CD4-positive, alpha-beta T cell treated with Interleukin-6 for 4 hours (primary cell): ENCODE measurements around the gene BPIFA1.

Source experiments
- DNase-seq: peaks from one replicate; pipeline ENCODE4 v3.0.0-alpha.2; 2020; ENCODE audit warnings: mixed read lengths

The BPIFA1 gene

DNA sequence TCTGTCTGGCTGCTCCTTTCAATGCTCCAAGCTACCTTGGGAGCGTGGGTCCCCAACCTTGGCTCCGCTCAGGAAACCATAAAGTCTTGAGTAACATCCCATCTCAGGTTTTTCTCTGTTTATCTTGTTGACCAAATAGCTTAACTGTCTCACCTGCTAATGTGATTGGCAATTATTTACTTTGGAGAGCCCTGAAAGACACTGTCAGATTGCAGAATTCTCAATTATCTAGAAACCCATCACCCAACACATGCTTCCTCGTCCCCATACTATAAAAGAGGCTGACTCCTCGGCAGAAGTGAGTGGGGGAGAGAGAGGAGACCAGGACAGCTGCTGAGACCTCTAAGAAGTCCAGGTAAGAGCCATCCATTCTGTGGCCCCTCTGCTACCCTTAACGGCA, at the start of gene BPIFA1:
Gene BPIFA1 (plus strand): TSS at position 301 of the 400 bp plus-strand sequence. CDS start 1,716 bp downstream, outside the sequence.
- DNase-seq: no peak

DNA sequence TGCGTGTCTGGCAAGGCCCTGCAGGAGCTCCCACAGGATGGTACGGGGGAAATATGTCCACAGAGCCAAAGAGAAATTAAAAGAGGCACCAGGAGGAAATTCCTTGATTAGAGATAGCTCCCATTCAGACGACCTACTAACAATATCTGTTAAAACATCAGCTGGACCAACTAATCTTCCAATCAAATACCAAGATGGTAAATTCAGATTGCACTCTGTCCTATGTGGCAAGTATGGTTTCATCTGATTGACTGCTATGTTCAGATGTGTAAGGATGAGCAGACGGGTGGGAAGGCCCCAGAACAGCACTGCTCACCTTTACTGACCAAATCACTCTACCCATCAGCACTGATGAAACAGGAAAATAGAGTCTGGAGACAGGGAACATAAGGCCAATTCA, 48.3 kb upstream of the BPIFA1 start:
- no peak for DNase-seq

DNA sequence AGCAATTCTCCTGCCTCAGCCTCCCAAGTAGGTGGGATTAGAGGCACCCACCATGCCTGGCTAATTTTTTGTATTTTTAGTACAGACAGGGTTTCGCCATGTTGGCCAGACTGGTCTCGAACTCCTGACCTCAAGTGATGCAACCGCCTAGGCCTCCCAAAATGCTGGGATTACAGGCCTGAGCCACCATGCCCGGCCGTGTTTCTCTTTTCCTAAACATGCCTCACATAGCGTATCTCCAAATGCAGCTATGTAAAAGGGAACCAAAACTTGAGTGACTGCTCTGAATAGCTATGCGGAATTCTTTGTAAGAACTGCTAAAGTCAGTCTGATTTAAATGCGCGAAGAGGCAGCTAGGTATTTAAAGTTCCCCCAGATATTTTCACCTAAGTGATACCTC, 47.4 kb upstream of the BPIFA1 start:
- DNase-seq: no peak

DNA sequence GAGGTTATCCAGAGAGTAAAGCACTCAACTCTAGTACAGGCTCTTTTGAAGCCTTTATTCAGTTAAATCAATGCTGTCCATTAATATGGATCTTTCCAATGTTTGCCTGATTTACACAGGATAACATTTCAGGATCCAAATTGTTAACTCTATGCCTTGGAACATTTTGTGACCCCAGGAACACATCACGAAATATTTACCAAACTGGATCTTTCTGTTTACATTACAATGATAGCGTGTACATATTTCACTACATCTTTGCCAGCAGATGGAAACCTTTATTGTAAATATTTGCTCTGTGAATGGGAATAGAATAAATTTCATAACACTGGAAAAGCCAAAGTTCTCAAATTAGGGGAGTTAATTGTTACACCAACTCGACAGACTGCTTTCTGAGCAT, 44.3 kb upstream of the BPIFA1 start:
- no peak for DNase-seq

DNA sequence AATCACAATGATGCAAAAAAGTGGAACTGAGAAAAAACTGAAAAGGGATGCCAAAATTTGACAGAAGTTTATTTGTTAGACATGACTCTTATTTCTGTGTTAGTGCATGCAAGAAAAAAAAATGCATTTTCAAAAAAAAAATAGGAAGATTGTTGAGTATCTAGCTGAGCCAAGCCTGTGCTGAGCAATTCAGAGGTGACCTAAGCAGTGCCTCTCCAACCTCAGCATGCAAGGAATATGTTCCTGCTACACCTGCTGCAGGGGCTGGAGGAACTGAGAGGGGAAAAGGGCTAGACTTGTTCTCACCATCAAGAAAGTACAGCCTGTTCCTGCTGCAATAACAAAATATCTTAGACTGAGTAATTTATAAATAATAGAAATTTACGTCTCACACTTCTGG, 43.8 kb upstream of the BPIFA1 start:
- no peak for DNase-seq

DNA sequence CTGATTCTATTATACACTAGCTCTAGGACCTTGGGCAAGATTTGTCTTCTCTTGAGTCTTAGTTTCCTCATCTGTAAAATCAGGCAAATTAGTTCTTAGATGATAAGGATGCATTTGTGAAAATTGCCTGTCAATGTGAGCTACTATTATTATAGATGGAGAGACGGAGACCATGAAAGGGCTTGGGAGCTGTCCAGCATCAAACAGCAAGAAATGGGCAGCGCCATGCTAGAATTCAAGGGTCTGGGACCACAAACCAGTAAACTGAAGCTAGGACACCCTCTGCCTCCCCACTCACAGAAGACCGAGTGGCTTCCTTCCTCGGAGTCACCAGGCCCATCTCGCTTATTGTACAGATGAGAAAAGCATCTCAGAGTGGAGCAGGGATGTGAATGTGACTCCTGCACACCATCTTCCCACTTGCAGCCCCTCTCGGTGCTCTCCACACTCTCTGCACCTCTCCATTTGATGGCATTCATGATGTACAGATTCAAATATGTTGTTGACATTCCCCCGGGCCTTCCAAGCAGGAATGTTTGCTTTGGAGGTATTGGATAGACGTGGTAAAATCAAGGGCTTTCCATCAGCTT, 42.8 kb upstream of the BPIFA1 start:
- DNase-seq: no peak

DNA sequence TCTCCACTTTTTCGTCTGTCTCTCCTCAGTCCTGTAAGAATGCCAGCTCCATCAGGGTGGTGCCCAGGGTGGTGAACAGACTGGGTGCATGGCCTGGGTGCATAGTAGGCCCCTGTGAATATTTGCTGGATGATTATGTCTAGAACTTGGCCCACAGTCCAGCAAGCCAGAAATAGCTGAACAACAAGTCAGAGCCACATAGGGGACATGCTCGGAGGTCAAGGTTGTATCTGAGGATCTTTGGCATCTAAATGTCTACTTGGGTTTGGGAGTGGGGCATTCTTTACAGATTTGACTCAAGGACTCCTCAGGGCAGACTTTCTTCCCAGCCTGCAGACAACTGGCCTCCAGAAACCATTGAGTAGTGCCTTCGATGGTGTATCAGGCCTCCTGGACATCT, 36.8 kb upstream of the BPIFA1 start:
- DNase-seq: no peak

DNA sequence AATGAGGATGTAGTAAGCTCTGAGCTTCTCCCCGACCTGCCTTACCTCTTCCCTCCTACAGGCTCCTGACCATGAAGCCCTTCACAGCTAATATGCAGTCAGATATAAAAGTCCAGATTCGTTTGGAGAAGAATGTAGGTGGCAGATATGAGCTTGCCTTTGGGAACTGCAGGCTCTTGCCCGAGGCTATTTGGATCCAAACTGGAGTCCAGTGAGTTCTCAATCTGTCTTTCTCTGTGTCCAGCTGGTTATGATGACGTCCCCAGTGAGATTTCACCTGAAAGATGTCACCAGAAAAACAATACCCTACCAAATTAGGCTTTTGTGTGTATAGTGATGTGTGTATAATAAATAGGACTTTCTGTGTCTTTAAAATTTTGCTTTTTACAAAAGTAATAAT, 33.3 kb upstream of the BPIFA1 start:
- no peak for DNase-seq

DNA sequence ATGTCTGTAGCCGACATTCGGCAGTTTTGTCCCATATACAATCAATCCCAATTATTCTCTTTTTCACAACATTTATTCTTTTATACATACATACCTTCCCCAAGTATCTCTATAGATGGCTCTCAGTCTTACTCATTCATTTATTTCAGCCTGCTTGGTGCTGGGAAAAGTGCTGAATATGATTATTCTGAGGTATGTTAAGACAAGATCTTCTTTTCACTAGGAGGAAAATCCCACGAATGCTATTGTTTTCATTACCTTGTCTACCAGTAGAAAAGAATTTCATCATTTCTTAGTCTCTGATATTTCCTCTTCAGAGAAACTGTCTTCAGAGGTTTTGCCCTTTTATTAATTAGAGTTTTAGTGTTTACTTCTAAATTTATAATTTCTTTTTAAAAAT, 32.4 kb upstream of the BPIFA1 start:
- DNase-seq: no peak

DNA sequence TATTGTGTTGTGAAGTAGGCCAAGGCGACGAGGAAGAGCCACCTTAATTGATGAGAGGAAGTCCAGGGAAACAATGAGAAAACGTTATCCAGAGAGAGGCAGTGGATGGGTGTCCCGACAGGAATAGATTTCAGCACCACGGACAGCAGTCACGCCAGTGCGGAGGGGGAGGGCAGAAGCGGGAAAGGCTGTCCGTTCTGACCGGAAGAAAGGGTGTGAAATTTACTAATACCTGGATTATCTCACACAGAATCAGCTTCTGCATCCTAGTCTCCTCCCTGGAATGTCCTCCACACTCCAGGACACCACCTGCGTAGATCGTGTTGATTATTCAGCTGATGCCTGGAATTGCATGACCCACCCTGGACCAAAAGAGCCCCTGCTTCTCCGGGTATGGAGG, 26.0 kb upstream of the BPIFA1 start:
- DNase-seq: peak; percentile 41

DNA sequence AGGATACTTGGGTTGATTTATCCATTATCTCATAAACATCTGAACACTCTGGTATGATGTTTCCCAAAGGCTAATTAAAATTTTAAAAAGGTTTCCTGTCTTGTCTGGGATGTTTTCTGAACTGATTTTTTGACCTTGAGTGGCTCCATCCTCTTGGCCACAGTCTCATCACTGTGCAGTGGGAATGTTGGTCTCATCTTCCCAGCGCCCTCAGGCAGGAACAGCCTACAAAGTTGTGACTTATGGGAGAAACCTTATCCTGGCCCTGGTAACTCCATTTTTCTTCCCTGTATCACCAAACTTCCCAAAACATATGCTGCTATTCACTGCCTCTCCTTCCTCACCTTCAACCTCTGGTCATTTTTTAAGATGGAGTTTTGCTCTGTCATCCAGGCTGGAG, 25.4 kb upstream of the BPIFA1 start:
- DNase-seq: no peak

DNA sequence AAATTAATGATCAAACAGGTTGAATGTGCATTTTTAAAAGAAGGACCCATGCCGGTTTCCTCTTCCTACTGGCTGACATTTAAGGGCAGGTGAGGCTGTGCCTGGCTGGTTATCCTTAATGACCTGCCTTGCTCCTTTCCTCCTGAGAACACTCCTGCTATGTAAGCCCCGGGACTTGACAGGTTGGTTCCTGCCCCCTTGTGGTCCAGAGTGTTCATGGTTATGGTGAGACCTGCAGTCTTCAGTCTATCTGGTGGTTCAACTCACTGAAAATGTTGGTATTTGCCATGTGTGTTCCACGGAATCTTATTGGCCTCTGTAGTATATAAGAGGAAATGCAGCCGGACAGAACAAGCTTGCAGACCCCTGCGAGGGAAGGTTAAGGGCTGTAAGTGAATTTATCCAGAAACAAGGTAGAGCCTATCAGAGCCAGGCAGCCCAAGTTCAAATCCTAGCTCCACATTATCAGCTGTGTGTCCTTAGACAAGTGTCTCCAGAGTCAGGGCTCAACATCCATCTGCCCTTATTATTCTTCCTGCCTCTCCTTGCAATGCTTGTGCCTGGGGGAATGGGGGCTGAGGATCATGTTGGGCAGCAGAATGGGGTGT, 23.9 kb upstream of the BPIFA1 start:
- peak; percentile 24 for DNase-seq

DNA sequence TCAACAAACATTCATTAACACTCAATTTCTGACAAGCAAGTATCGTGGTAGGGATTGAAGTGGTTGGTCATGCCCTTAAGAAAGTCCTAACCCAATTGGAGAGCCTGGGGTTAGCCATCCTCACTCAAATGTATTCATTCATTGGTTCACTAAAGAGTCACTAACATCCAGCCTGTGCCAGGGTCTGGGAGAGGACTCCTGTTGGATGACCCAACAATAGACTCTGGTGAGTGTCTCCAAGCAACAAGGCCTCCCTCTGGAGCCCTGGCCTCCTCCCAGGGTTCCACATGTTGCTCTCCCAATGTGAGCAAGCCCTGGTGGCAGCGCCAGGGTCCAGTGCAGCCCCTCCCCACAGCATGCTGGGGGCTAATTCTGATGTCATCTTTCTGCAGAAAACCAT, 18.7 kb upstream of the BPIFA1 start, which contains the start of gene BPIFA3:
Gene BPIFA3 (plus strand): TSS at position 301 of the 400 bp plus-strand sequence. CDS start 185 bp downstream, outside the sequence.
- no peak for DNase-seq

DNA sequence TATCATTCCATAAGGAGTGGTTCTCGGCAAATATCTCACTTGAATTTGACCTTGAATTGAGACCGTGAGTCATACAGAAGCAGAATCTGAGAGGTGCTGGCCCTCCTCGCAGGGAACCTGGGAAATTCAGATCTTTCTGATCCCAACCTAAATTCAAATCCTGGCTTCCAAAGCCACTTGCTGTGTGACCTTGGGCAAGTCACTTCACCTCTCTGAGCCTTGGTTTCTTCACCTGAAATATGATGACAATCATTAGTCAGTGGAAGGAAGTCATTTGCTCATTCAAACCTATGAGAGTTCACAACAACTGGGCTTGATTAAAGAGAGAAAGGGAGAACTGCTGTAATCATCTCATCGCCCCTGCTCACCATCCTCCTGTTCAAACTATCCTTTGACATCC, 11.4 kb upstream of the BPIFA1 start:
- no peak for DNase-seq

DNA sequence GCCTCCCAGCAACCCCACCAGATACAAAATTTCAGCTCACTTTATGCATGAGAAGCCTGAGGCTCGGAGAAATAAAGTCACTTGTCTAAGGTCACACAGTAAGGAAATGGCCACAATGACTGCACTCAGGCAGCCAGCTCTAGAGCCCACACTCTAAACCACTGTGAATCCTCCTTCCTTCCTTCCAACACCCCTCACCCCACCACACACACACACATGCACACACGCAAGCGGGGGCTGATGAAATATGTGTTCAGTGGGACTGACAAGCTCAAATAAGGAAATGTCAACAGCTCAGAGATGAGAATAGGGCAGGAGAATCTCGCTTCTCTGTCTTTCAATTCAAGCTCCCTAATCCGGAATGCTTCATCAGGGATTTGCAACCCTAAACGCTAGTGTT, 6.0 kb upstream of the BPIFA1 start:
- no peak for DNase-seq

DNA sequence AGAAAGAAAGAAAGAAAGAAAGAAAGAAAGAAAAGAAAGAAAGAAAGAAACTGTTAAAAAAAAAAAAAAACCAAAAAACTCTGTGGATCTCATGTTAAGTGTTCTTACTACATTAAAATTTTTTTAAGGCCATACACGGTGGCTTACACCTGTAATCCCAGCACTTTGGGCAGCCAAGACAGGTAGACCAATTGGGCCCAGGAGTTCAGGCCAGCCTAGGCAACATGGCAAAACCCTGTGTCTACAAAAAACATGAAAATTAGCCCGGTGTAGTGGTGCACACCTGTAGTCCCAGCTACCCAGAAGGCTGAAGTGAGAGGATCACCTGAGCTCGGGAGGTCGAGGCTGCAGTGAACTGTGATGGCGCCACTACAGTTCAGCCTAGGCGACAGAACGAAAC, 4.6 kb upstream of the BPIFA1 start:
- no peak for DNase-seq

DNA sequence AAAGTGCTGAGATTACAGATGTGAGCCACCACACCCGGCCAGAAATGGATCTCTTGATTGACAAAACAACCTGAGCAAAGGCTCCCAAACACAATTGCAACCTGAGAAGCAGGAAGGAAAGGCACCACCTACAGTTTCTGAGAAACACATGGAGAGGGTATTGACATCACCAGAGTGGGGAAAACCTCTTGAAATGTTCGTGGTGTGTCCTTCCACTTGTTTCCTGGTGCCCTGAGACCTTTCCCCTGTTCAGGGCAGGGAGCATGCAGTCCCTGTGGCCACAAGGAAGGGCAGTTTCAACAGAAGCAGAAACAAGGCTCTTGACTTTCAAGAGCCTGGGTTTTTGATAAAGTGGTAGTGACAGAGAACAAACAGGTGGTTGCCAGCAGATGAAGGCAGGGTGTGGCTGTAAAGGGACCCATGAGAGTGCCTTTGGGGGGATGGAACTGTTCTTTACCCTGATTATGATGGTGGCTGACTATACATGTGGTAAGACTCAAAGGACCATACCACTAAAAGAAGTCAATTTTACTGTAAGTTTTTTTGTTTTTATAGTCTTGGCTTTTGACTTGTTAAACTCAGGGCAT, 3.2 kb upstream of the BPIFA1 start:
- DNase-seq: no peak

DNA sequence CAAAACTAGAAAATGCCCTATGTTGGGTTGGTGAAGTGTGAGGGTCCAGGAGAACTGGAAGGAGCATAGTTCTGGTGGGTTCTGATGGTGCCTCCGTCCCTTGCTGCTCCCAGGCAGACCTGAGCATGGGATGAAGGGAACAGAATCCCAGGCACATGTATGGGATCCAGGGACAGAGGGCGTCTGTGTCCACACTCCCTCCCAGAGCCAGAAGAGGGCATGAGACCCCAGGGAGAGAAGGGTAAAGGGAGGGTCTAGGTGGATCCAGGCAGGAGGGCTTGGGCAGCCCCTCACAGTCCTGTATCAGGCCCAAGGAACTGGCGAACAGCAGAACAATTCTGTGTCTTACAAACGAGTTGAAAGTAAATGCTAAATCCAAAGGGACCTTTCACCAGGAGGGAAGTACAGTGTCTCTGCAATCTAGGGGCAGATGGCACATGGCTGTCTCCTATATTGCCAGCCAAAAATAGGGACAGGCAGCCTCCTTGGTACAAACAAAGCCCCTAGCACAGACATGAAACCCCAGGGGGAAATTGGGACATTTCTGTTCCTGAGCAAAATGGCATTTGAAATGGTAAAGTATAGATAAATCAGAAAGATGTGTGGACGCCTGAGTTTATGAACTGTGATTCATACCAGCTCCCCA, 2.5 kb upstream of the BPIFA1 start:
- DNase-seq: no peak

DNA sequence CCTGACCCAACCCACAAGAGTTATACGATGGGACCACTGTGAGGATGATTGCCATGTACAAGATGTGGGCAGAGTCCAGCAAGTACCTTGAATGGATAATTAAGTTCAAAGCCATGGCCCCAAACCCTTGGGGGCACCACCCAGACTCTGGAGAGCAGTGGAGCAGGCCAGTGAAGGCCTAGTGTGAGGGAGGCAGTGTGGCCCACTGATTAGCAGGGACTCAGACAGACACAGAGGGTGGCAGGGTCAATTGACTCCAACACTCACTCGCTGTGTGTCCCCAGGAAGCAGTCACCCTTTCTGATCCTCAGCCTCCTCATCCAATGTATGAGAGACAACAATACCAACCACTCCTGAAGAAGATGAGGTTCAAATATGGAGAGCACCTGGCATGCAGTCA, 1.7 kb upstream of the BPIFA1 start:
- no peak for DNase-seq

DNA sequence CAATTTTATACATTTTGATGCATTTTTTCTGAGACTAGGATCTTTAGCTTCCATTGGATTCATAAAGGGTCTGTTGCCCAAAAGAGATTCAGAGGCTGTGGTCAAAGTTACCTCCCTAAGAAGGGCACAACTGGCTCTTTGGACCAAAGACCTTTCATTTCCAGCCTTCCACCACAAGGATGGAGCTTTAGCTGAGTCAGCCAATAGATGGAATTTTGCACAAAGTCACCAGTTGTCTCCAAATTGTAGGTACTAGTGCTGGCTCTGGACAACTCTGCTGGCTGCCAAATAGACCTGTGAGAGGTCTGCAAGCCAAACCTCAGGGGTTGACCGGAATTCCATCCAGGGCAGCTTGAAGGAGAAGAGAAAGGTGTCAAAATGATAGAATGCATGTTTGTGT, 555 bp downstream of the BPIFA1 start:
- DNase-seq: no peak

DNA sequence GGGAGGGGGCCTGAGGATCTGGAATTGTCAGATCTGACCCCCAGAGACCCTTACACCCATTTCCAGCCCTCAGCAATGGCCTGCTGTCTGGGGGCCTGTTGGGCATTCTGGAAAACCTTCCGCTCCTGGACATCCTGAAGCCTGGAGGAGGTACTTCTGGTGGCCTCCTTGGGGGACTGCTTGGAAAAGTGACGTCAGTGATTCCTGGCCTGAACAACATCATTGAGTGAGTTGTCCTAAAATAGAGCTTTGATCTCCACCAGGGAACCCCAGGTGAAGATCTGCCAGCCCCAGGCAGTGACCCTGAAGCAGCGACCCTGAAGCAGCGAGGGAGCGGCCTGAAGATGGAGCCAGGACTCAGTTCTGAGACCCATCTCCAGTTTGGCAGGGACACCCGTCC, 2.2 kb downstream of the BPIFA1 start:
- DNase-seq: no peak

DNA sequence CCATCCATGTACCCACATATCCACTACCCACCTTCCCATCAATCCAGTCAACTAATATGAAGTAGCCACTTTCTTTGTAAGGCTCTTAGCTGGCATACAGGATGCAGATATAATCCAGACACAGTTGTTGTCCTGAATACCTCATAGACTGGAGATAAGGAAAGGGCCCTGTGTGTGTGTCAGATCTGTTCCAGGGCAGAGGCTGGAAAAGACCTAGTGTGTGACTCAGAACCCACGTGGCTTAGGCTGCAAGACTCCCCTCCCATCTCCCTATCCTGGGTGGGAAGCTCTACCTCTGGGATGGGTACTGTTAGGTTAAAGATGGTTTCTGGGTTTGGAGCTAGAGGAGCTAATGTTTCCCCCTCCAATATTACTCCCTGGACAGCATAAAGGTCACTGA, 3.6 kb downstream of the BPIFA1 start:
- DNase-seq: no peak

DNA sequence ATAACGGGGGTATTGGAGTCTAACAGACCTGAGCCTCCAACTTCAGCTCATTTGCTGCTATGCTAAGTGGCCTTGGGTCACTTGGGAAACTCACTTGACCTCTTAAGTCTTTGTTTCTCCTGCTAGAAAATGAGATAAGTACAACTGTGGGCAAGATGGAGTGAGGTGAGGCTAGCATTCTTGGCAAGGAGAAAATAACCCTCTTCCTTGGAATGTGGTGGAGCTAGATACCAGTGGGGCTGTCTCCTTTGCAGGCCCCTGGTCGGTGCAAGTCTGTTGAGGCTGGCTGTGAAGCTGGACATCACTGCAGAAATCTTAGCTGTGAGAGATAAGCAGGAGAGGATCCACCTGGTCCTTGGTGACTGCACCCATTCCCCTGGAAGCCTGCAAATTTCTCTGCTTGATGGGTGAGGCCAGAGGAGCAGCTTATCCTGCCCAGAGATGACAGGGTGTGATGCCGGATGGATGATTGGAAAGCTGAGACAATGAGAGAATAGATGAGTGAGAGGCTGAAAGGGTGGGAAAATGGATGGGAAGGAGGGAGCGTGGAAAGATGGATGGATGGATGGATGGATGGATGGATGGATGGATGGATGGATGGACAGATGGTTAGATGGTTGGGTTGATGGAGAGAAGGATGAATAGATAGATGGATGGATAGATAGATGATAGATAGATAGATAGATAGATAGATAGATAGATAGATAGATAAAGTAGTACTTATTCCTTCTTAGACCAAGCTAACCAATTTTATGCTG, 4.4 kb downstream of the BPIFA1 start:
- DNase-seq: no peak

DNA sequence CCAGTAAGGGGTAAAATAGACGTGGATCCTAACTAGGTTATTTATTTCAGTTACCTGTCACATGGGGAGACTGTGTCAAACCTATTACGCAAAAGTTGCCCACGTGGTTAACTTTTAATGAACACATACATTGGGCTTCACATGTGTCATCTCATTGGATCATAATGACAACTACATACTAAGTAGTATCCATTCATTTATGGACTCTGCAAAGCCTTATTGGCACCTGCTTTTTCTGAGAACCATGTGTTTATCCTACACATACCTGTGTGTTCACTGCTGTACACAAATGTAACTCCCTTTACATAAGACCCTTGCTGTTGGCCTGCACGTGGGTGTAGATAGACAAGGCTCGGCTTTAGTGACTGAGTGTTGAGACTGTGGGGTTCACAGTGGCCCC, 5.1 kb downstream of the BPIFA1 start:
- no peak for DNase-seq
